ENCODE results near the gene XK.

XK gene

GRCh38 chrX:37781081-37781480, 95.5 kb downstream of the XK start:
- H3K27ac ChIP-seq, result no peak overlapping the region

More at GRCh38 chrX:37781081-37781480, 95.5 kb downstream of the XK start:
- TF ChIP-seq CTCF (IDR thresholded peaks at IDR 0.05) (no peak), ZFX (IDR thresholded peaks at IDR 0.05; ENCODE audit: borderline replicate concordance) (no peak)
